Activated CD8-positive, alpha-beta T cell treated with anti-CD3 and anti-CD28 coated beads for 36 hours (primary cell): ENCODE data around the gene PCDH15. TPM values are rescaled to one million over a fixed set of nuclear protein-coding genes. Genes with fewer than 3 reads are reported as not detected.

ENCODE experiments used
- ATAC-seq: fragments of 200-7000 bp; cut with Tn5 transposase; one replicate; pipeline ENCODE4 v1.10.0; 2021; ENCODE audit warnings: mild to moderate bottlenecking, moderate library complexity
- CTCF ChIA-PET: fragments of 350-600 bp; sonication (Branson Sonifier 250); formaldehyde crosslinking; loops from one replicate; lab custom pipeline; 2021; ENCODE audit warnings: antibody characterized with exemption; lab: Charles Lee
- POLR2A ChIA-PET: fragments of 350-600 bp; sonication (Branson Sonifier 250); formaldehyde crosslinking; loops from one replicate; lab custom pipeline; 2021; ENCODE audit warnings: antibody characterized with exemption; lab: Charles Lee
- DNase-seq: peaks from one replicate; pipeline ENCODE4 v3.0.0-alpha.2; 2020
- H3K27ac Mint-ChIP-seq: one replicate; pipeline ENCODE4 v1.8.0; 2021; ENCODE audit warnings: mild to moderate bottlenecking, mixed read lengths
- H3K27me3 Mint-ChIP-seq: one replicate; pipeline ENCODE4 v1.8.0; 2021; ENCODE audit warnings: mixed read lengths
- H3K36me3 Mint-ChIP-seq: one replicate; pipeline ENCODE4 v1.8.0; 2021; ENCODE audit warnings: low read depth, mixed read lengths
- H3K4me1 Mint-ChIP-seq: one replicate; pipeline ENCODE4 v1.8.0; 2021; ENCODE audit warnings: low read depth, mixed read lengths
- H3K4me3 Mint-ChIP-seq: one replicate; pipeline ENCODE4 v1.8.0; 2021; ENCODE audit warnings: mild to moderate bottlenecking, moderate library complexity, mixed read lengths
- H3K9me3 Mint-ChIP-seq: one replicate; pipeline ENCODE4 v1.8.0; 2021; ENCODE audit warnings: mixed read lengths
- CTCF ChIP-seq: fragments of 200-600 bp; IDR thresholded peaks from one replicate; pipeline ENCODE4 v1.8.0; 2022; ENCODE audit warnings: antibody characterized with exemption, mild to moderate bottlenecking
- intact Hi-C: fragments of 100-400 bp; cut with micrococcal nuclease; formaldehyde crosslinking; loops from one replicate; pipeline ENCODE4 v1.10.0; 2022
- total RNA-seq, 2 experiments: library from RNA; stranded (reverse); gene quantifications; one replicate each; pipeline ENCODE4 v1.2.3, GENCODE V29; 2021

The PCDH15 gene
- total RNA-seq, 2 experiments from 2014 or later: not detected

GRCh38 chr10:54318470-54318869 is 482.6 kb downstream of the PCDH15 start:
- H3K27me3 Mint-ChIP-seq: no peaks in the 10 kb centered on the region
- peaks cover 4% of the 10 kb centered on the region for H3K9me3 Mint-ChIP-seq
- no peak for TF ChIP-seq CTCF
- H3K4me3 Mint-ChIP-seq: no peak overlapping the region
- DNase-seq: no peak
- no peaks in the 10 kb centered on the region for H3K4me1 Mint-ChIP-seq
- no peaks in the 10 kb centered on the region for H3K36me3 Mint-ChIP-seq
- ATAC-seq: no peak
- no peak overlapping the region for H3K27ac Mint-ChIP-seq
- ChIA-PET POLR2A (no interaction called here), CTCF (no interaction called here)
- intact Hi-C loops: no loop called here

- ChIA-PET POLR2A (no interaction called here), CTCF (no interaction called here)
- Mint-ChIP-seq H3K27me3 (no peaks in the 10 kb centered on the region), H3K36me3 (no peaks in the 10 kb centered on the region), H3K4me3 (no peak overlapping the region), H3K9me3 (peaks cover 9% of the 10 kb centered on the region), H3K27ac (no peak overlapping the region), H3K4me1 (no peaks in the 10 kb centered on the region)
- DNase-seq: no peak
- no peak for TF ChIP-seq CTCF
- no peak for ATAC-seq
- intact Hi-C loops: no loop called here
Observed at GRCh38 chr10:54314430-54314829, 486.6 kb downstream of the PCDH15 start.

GRCh38 chr10:54284526-54285193 is 516.4 kb downstream of the PCDH15 start:
- H3K4me1 Mint-ChIP-seq: no peaks in the 10 kb centered on the region
- H3K9me3 Mint-ChIP-seq: peaks cover 6% of the 10 kb centered on the region
- intact Hi-C loops: no loop called here
- no peak for TF ChIP-seq CTCF
- H3K27ac Mint-ChIP-seq: no peak overlapping the region
- ChIA-PET POLR2A (no interaction called here), CTCF (no interaction called here)
- no peaks in the 10 kb centered on the region for H3K36me3 Mint-ChIP-seq
- no peaks in the 10 kb centered on the region for H3K27me3 Mint-ChIP-seq
- no peak overlapping the region for H3K4me3 Mint-ChIP-seq
- DNase-seq: no peak
- ATAC-seq: no peak

GRCh38 chr10:54282012-54282411 is 519.0 kb downstream of the PCDH15 start:
- no peaks in the 10 kb centered on the region for H3K36me3 Mint-ChIP-seq
- no peaks in the 10 kb centered on the region for H3K4me1 Mint-ChIP-seq
- H3K9me3 Mint-ChIP-seq: peaks cover 6% of the 10 kb centered on the region
- no peak overlapping the region for H3K4me3 Mint-ChIP-seq
- no peaks in the 10 kb centered on the region for H3K27me3 Mint-ChIP-seq
- DNase-seq (no peak), ATAC-seq (no peak)
- no peak for TF ChIP-seq CTCF
- intact Hi-C loops: no loop called here
- no peak overlapping the region for H3K27ac Mint-ChIP-seq
- CTCF ChIA-PET: no interaction called here
- POLR2A ChIA-PET: no interaction called here

- POLR2A ChIA-PET: no interaction called here
Observed at GRCh38 chr10:54266395-54266794, 534.6 kb downstream of the PCDH15 start.

More at GRCh38 chr10:54266395-54266794, 534.6 kb downstream of the PCDH15 start:
- no peak for TF ChIP-seq CTCF
- H3K4me3 Mint-ChIP-seq: no peak overlapping the region
- no peak for ATAC-seq
- no peaks in the 10 kb centered on the region for H3K4me1 Mint-ChIP-seq
- H3K27ac Mint-ChIP-seq: no peak overlapping the region
- no peaks in the 10 kb centered on the region for H3K36me3 Mint-ChIP-seq
- peaks cover 11% of the 10 kb centered on the region for H3K9me3 Mint-ChIP-seq
- no peaks in the 10 kb centered on the region for H3K27me3 Mint-ChIP-seq
- CTCF ChIA-PET: no interaction called here
- DNase-seq: no peak
- intact Hi-C loops: no loop called here
